HL-60 (cell line): ENCODE data around the gene FANCG.

Experiments
- GABPA ChIP-seq: IDR thresholded peaks from 2 replicates; pipeline ENCODE4 v1.6.1; 2012; ENCODE audit warnings: low read depth
- POLR2AphosphoS5 ChIP-seq: IDR thresholded peaks from 2 replicates; pipeline ENCODE4 v1.6.1; 2012; ENCODE audit warnings: low read depth
- TF ChIP-seq, protein P1 (sequence below): IDR thresholded peaks from one replicate; pipeline ENCODE4 v1.5.1; 2011; ENCODE audit warnings: low read length, control low read depth, inconsistent platforms; ENCODE audit not compliant: insufficient read depth

DNA sequence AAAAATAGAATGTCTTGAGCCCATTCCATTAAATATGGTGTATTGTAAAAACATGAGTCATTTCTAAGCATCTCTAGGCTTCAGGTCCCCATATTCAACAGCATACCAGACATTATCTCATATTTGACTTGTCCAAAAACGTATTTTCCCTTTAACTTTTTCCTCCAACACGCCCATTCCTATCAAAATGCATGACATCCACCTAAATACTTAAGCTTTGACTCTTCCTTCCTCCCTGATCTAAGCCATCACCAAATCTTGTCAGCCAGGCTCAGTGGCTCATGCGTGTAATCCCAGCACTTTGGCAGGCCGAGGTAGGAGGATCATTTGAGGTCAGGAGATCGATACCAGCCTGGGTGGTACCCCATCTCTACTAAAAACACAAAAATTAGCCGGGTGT is 31.2 kb downstream of the FANCG start:
- TF ChIP-seq GABPA (no peak), POLR2AphosphoS5 (no peak)
- TF ChIP-seq, protein P1, sequence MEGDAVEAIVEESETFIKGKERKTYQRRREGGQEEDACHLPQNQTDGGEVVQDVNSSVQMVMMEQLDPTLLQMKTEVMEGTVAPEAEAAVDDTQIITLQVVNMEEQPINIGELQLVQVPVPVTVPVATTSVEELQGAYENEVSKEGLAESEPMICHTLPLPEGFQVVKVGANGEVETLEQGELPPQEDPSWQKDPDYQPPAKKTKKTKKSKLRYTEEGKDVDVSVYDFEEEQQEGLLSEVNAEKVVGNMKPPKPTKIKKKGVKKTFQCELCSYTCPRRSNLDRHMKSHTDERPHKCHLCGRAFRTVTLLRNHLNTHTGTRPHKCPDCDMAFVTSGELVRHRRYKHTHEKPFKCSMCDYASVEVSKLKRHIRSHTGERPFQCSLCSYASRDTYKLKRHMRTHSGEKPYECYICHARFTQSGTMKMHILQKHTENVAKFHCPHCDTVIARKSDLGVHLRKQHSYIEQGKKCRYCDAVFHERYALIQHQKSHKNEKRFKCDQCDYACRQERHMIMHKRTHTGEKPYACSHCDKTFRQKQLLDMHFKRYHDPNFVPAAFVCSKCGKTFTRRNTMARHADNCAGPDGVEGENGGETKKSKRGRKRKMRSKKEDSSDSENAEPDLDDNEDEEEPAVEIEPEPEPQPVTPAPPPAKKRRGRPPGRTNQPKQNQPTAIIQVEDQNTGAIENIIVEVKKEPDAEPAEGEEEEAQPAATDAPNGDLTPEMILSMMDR, result no peak
